ENCODE data around the gene RBPMS2.

Gene RBPMS2

DNA sequence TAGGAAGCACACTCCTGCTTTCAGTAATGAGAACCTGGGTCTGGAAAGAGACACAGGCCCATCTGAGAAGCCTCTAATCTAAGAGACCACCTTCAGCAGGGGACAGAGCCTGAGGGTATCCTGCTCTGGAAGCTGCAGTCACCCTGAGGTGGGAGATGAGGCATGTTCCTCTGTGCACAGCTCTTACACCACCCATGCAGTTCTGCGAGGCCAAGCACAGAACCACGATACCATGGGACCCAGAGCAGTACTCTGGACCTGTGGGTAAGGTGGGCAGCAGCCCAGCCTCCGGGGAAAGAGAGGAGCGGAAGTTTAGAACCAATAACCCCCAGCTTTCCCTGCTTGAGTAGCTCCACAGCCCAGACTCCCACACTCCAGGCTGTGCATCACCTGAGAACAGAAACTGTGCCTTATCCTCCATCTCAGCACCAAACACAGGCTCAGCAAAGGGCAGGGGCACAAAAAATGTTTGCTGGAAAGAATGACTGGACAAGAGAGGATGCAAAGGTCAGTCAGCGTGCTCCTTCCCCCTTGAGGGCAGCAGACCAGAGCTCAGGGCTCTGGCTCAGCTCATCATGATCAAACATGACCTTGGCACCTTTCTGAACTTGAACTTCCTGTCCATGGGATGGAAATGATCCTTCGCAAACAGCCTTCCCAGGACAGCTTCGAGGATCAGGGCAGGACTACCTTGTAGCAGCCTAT, 43.1 kb downstream of the RBPMS2 start:
- H3K27me3 ChIP-seq (ENCODE audit: insufficient read depth, low read length, poor library complexity) = no peaks in the 10 kb centered on the region
- no peak overlapping the region for H4K5ac ChIP-seq (ENCODE audit: low read length)
- peaks cover 13% of the 10 kb centered on the region for H3K36me3 ChIP-seq (ENCODE audit: control insufficient read depth, insufficient read depth, low read length)
- peak; percentile 16 for DNase-seq
- no peak overlapping the region for H3K4me2 ChIP-seq (ENCODE audit: low read length)
- peaks cover 6% of the 10 kb centered on the region for H3K4me1 ChIP-seq (ENCODE audit: control insufficient read depth, low read depth, low read length)
- H3K27ac ChIP-seq (ENCODE audit: low read depth, low read length) = peak overlapping the region; percentile 35
- WGBS (ENCODE audit: extremely low coverage, insufficient coverage, low lambda C conversion rate) = no CpG with 5 or more reads among the region's 7 CpGs
- H3K79me1 ChIP-seq (ENCODE audit: low read length) = peaks cover 2% of the 10 kb centered on the region
- H2BK120ac ChIP-seq (ENCODE audit: low read depth, low read length) = no peak overlapping the region
- no peak overlapping the region for H2AK5ac ChIP-seq (ENCODE audit: low read length)
- no peak overlapping the region for H3K18ac ChIP-seq (ENCODE audit: low read length)
- H3K79me2 ChIP-seq (ENCODE audit: control insufficient read depth, insufficient read depth, low read length) = peaks cover 1% of the 10 kb centered on the region
- H2BK15ac ChIP-seq (replicated peaks; ENCODE audit: low read depth) = no peak overlapping the region
- H2BK5ac ChIP-seq (ENCODE audit: low read length) = peak overlapping the region; percentile 45
- peak overlapping the region; percentile 54 for H3K9ac ChIP-seq (ENCODE audit: low read length)
- no peak overlapping the region for H4K8ac ChIP-seq (ENCODE audit: low read depth, low read length)
- no peak overlapping the region for H3K4me3 ChIP-seq (ENCODE audit: low read length)
- H3K56ac ChIP-seq (ENCODE audit: low read length) = peak overlapping the region; percentile 73
- no peak overlapping the region for H3K4ac ChIP-seq (ENCODE audit: low read depth, low read length)
- H3K23ac ChIP-seq (ENCODE audit: low read length) = peak overlapping the region; percentile 31

GRCh38 chr15:64731805-64732151, 43.6 kb downstream of the RBPMS2 start:
- Histone ChIP-seq H3K79me2 (ENCODE audit: control insufficient read depth, insufficient read depth, low read length) (peaks cover 2% of the 10 kb centered on the region), H4K8ac (ENCODE audit: low read depth, low read length) (no peak overlapping the region), H3K4me2 (ENCODE audit: low read length) (no peak overlapping the region), H3K56ac (ENCODE audit: low read length) (no peak overlapping the region), H3K4me3 (ENCODE audit: low read length) (no peak overlapping the region), H3K27ac (ENCODE audit: low read depth, low read length) (no peak overlapping the region), H3K4me1 (ENCODE audit: control insufficient read depth, low read depth, low read length) (peaks cover 6% of the 10 kb centered on the region), H2BK120ac (ENCODE audit: low read depth, low read length) (no peak overlapping the region), H4K5ac (ENCODE audit: low read length) (no peak overlapping the region), H3K9ac (ENCODE audit: low read length) (no peak overlapping the region), H3K18ac (ENCODE audit: low read length) (no peak overlapping the region), H3K79me1 (ENCODE audit: low read length) (peaks cover 2% of the 10 kb centered on the region), H3K27me3 (ENCODE audit: insufficient read depth, low read length, poor library complexity) (no peaks in the 10 kb centered on the region), H3K36me3 (ENCODE audit: control insufficient read depth, insufficient read depth, low read length) (peaks cover 13% of the 10 kb centered on the region), H2BK15ac (replicated peaks; ENCODE audit: low read depth) (no peak overlapping the region), H3K4ac (ENCODE audit: low read depth, low read length) (no peak overlapping the region), H2AK5ac (ENCODE audit: low read length) (no peak overlapping the region), H2BK5ac (ENCODE audit: low read length) (no peak overlapping the region), H3K23ac (ENCODE audit: low read length) (no peak overlapping the region)
- DNase-seq = peak; percentile 47
- no CpG with 5 or more reads among the region's 9 CpGs for WGBS (ENCODE audit: extremely low coverage, insufficient coverage, low lambda C conversion rate)

DNA sequence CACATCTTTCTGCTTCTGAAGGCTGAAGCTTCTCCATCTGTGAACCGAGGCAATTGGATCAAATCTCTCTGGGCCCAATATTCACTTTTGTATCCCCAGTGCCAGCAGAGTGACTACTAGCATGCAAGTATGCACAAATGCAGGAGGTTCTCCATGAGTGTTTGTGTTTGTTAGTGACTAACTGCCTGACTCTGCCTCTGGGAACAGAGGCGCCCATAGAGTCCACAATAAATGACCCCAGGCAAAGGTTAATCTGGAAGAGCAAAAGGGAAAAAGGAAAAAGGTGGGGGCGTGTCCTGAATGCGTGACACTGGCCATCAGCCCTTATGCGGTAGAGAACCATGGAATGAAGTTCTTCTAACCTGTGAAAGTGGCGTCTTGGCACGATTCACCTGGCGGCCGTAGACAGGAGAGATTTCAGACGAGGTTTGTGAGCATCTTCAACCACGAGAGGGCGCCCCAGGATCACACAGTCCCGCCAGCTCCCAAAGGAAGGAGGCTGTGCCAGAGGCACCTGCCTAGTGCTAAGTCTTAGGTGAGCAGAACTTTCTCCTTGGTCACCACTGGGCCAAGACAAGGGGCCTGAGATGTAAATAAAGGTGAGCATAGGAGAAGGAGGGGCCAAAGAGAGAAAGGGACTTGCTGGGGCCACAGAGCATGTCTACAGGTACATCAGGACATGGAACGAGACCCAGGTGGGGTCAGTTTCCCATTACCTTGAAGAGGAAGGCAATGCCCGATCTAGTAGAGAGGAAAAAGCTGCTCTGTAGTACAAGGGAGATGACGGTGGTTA, 44.2 kb downstream of the RBPMS2 start:
- no peak overlapping the region for H3K56ac ChIP-seq (ENCODE audit: low read length)
- H4K8ac ChIP-seq (ENCODE audit: low read depth, low read length) = no peak overlapping the region
- H2BK5ac ChIP-seq (ENCODE audit: low read length) = no peak overlapping the region
- no peak overlapping the region for H3K9ac ChIP-seq (ENCODE audit: low read length)
- no peak overlapping the region for H2BK15ac ChIP-seq (replicated peaks; ENCODE audit: low read depth)
- H3K4me2 ChIP-seq (ENCODE audit: low read length) = no peak overlapping the region
- H3K4ac ChIP-seq (ENCODE audit: low read depth, low read length) = no peak overlapping the region
- peaks cover 2% of the 10 kb centered on the region for H3K79me2 ChIP-seq (ENCODE audit: control insufficient read depth, insufficient read depth, low read length)
- no peak overlapping the region for H3K27ac ChIP-seq (ENCODE audit: low read depth, low read length)
- no peak overlapping the region for H4K5ac ChIP-seq (ENCODE audit: low read length)
- H2BK120ac ChIP-seq (ENCODE audit: low read depth, low read length) = no peak overlapping the region
- H3K4me3 ChIP-seq (ENCODE audit: low read length) = no peak overlapping the region
- peaks cover 6% of the 10 kb centered on the region for H3K4me1 ChIP-seq (ENCODE audit: control insufficient read depth, low read depth, low read length)
- WGBS (ENCODE audit: extremely low coverage, insufficient coverage, low lambda C conversion rate) = no CpG with 5 or more reads among the region's 16 CpGs
- no peak overlapping the region for H3K18ac ChIP-seq (ENCODE audit: low read length)
- H3K36me3 ChIP-seq (ENCODE audit: control insufficient read depth, insufficient read depth, low read length) = peaks cover 13% of the 10 kb centered on the region
- DNase-seq = peak; percentile 88
- H3K79me1 ChIP-seq (ENCODE audit: low read length) = peaks cover 2% of the 10 kb centered on the region
- H2AK5ac ChIP-seq (ENCODE audit: low read length) = no peak overlapping the region
- no peaks in the 10 kb centered on the region for H3K27me3 ChIP-seq (ENCODE audit: insufficient read depth, low read length, poor library complexity)
- H3K23ac ChIP-seq (ENCODE audit: low read length) = no peak overlapping the region

DNA sequence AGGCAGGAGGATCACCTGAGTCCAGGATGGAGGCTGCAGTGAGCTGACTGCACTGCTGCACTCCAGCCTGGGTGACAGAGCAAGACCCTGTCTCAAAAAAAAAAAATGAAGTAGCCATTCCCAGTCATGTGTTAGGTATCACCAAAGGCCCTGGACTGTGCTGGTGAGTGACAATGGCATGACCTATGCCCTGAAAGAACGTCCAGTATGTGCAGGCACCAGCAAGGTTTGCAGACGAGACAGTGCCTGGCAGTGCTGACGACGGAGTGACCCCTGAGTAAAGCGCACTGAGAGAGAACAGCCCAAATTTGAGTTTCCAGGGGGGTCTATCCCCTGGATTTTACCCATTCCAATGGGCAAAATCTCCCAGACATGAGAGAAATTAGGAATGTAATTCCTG, 45.2 kb downstream of the RBPMS2 start:
- H4K5ac ChIP-seq (ENCODE audit: low read length) = no peak overlapping the region
- no peak overlapping the region for H3K23ac ChIP-seq (ENCODE audit: low read length)
- H3K36me3 ChIP-seq (ENCODE audit: control insufficient read depth, insufficient read depth, low read length) = peaks cover 12% of the 10 kb centered on the region
- no peak for DNase-seq
- H2BK5ac ChIP-seq (ENCODE audit: low read length) = no peak overlapping the region
- no peaks in the 10 kb centered on the region for H3K27me3 ChIP-seq (ENCODE audit: insufficient read depth, low read length, poor library complexity)
- peaks cover 2% of the 10 kb centered on the region for H3K79me1 ChIP-seq (ENCODE audit: low read length)
- H3K4me3 ChIP-seq (ENCODE audit: low read length) = no peak overlapping the region
- no peak overlapping the region for H3K18ac ChIP-seq (ENCODE audit: low read length)
- no peak overlapping the region for H3K27ac ChIP-seq (ENCODE audit: low read depth, low read length)
- H3K4me1 ChIP-seq (ENCODE audit: control insufficient read depth, low read depth, low read length) = peaks cover 6% of the 10 kb centered on the region
- H3K9ac ChIP-seq (ENCODE audit: low read length) = no peak overlapping the region
- H3K4ac ChIP-seq (ENCODE audit: low read depth, low read length) = no peak overlapping the region
- no peak overlapping the region for H2AK5ac ChIP-seq (ENCODE audit: low read length)
- H3K79me2 ChIP-seq (ENCODE audit: control insufficient read depth, insufficient read depth, low read length) = peaks cover 9% of the 10 kb centered on the region
- H2BK120ac ChIP-seq (ENCODE audit: low read depth, low read length) = no peak overlapping the region
- H3K4me2 ChIP-seq (ENCODE audit: low read length) = no peak overlapping the region
- H4K8ac ChIP-seq (ENCODE audit: low read depth, low read length) = no peak overlapping the region
- no peak overlapping the region for H2BK15ac ChIP-seq (replicated peaks; ENCODE audit: low read depth)
- WGBS (ENCODE audit: extremely low coverage, insufficient coverage, low lambda C conversion rate) = no CpG with 5 or more reads among the region's 5 CpGs
- no peak overlapping the region for H3K56ac ChIP-seq (ENCODE audit: low read length)

DNA sequence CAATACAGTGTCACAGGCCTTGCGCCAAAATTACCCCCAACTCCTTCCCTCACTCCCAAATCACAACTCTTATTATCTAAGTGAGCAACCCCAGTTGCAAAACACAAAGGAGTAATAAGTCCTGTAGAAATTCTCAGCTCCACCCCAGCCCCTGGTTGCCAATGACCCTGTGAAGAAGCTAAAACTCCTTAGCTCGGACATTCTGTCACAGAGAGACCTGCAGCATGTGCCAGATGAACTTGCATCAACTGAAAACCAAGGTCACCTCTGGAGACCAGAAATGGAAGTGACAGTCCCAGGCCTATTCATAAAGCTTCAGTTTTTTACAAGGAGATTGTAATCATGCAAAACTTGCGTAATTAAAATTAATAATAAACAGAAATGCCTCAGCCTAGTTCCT, 55.2 kb downstream of the RBPMS2 start:
- H3K27ac ChIP-seq (ENCODE audit: low read depth, low read length) = no peak overlapping the region
- H4K8ac ChIP-seq (ENCODE audit: low read depth, low read length) = no peak overlapping the region
- DNase-seq = no peak
- H3K4me1 ChIP-seq (ENCODE audit: control insufficient read depth, low read depth, low read length) = no peaks in the 10 kb centered on the region
- H3K4me3 ChIP-seq (ENCODE audit: low read length) = no peak overlapping the region
- no peak overlapping the region for H3K56ac ChIP-seq (ENCODE audit: low read length)
- no peak overlapping the region for H2BK120ac ChIP-seq (ENCODE audit: low read depth, low read length)
- H3K79me2 ChIP-seq (ENCODE audit: control insufficient read depth, insufficient read depth, low read length) = peaks cover 19% of the 10 kb centered on the region
- H3K23ac ChIP-seq (ENCODE audit: low read length) = no peak overlapping the region
- no peak overlapping the region for H2BK5ac ChIP-seq (ENCODE audit: low read length)
- no peak overlapping the region for H3K4ac ChIP-seq (ENCODE audit: low read depth, low read length)
- no peak overlapping the region for H2AK5ac ChIP-seq (ENCODE audit: low read length)
- H4K5ac ChIP-seq (ENCODE audit: low read length) = no peak overlapping the region
- no peak overlapping the region for H2BK15ac ChIP-seq (replicated peaks; ENCODE audit: low read depth)
- peaks cover 7% of the 10 kb centered on the region for H3K79me1 ChIP-seq (ENCODE audit: low read length)
- no peaks in the 10 kb centered on the region for H3K27me3 ChIP-seq (ENCODE audit: insufficient read depth, low read length, poor library complexity)
- no peak overlapping the region for H3K4me2 ChIP-seq (ENCODE audit: low read length)
- H3K18ac ChIP-seq (ENCODE audit: low read length) = no peak overlapping the region
- H3K36me3 ChIP-seq (ENCODE audit: control insufficient read depth, insufficient read depth, low read length) = peaks cover 16% of the 10 kb centered on the region
- WGBS (ENCODE audit: extremely low coverage, insufficient coverage, low lambda C conversion rate) = no CpG with 5 or more reads among the region's 3 CpGs
- H3K9ac ChIP-seq (ENCODE audit: low read length) = no peak overlapping the region
